ENCODE data around the gene PRLR.
"Not testable (repeated sequence)": the region's sequence is repeated elsewhere in the genome, so short reads cannot be mapped to it uniquely, and the experiment has no call there.

Gene PRLR

DNA sequence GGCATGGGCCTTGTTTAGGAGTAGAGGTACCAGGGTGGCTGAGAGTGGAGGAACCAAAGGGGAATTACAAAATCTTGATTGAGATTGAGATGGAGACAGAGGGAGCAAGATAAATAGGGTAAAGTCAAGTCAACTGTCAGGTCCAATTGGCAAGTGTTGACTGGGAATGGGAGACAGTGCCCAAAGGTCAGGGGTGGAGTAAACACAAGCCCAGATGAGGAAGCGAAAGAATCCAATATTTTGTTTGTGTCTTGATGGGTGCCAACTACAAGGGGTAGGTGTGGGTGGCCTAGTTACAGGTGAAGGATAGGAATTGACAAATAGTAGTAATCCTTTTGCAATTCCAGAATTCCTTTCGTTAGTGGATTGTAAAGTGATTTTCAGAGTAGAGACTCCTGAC is 107.5 kb downstream of the PRLR start:
- DNase-seq, result no peak

DNA sequence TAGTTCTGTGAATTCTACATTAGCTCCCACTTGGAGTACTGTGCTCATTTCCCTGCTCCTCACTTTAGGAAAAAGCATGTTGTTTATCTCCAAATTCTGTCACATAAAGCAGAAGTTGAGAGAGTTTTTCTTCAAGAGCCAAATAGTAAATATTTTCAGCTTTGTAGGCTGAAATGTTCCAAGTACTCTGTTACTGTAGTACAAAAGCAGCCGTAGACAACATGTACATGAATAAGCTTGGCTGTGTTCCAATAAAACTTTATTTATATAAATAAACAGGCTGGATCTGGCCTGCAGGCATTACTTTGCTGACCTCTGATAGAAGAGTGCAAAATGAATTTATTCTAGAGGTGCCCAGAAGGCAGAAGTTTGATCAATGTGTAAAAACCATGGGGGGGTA is 109.6 kb downstream of the PRLR start:
- DNase-seq, result no peak

DNA sequence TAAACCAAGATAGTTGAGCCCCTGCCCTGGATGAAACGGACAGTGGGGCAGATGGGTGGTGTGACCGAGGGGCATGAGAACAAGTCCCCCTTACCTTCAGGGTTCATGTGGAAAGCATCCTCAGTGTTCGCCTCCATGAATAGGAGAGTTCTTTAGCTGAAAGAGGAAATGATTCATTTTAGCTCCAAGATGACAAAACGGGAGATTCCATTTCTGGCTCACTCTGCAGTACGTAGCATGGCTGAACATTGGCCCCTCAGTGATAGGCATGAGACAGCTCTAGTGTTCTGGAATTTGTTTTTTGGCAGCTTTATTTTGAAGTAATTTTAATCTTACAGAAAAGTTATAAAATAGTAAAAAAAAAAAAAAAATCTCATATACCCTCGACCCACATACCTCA is 112.3 kb downstream of the PRLR start:
- DNase-seq, result no peak

- DNase-seq, result no peak
Measured at GRCh38 chr5:35115920-35116319, 114.4 kb downstream of the PRLR start.

DNA sequence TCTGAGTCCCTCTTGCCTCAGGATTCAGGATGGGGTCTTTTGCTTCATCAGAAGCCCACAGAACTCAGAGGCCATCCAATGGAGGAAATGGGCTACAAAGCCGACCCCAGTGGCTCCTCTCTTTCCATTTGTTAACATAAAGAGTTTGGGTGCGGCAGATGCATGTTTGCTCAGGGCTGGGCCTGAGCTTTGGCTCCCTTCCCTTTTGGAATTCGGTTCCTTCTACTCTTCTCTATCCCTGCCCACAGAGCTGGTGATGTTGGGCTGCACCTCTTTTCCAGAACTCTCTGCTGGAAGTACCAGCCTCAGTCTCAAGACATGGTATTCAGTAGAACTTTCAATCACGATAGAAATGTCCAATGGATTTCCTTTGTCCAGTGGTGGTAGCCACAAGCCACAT is 115.6 kb downstream of the PRLR start:
- no peak for DNase-seq

GRCh38 chr5:35112300-35112699 is 118.0 kb downstream of the PRLR start:
- no peak for DNase-seq

DNA sequence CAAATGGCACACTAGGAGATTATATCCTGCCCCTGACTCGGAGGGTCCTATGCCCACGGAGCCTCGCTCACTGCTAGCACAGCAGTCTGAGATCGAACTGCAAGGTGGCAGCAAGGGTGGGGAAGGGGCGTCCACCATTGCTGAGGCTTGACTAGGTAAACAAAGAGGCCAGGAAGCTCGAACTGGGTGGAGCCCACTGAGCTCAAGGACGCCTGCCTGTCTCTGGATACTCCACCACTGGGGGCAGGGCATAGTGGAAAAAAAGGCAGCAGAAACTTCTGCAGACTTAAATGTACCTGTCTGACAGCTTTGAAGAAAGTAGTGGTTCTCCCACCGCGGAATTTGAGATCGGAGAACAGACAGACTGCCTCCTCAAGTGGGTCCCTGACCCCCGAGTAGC is 125.7 kb downstream of the PRLR start:
- not testable (repeated sequence) for DNase-seq

DNA sequence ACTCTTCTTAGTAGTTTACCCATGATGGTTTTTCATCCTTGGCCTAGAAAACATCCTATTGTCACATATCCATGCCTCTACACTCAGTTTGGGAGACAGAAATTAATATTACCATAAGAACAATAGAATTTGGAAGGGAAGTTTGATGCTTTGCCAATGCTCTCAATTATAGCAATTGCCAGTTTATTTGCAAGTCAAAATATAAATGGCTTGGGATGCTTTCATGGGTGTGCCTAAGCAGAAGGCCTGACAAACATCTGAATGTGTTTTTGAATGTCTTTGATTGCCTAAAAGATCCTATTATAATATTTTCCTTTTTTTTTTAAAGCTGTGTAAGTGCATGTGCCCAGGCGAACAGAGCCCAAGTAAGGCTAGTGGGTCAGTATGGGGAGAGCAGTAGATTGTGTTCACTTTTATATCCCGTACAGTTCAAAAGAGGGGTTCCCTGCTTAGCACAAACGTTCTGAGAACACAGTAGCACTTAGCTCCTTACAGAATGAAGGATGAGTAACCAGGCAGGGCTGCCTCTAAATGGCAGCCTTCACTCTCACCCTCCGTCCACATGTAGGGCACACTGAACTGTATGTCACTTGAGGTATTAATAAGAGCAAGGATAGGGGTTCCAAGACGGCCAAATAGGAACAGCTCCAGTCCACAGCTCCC is 126.5 kb downstream of the PRLR start:
- DNase-seq, result no peak

DNA sequence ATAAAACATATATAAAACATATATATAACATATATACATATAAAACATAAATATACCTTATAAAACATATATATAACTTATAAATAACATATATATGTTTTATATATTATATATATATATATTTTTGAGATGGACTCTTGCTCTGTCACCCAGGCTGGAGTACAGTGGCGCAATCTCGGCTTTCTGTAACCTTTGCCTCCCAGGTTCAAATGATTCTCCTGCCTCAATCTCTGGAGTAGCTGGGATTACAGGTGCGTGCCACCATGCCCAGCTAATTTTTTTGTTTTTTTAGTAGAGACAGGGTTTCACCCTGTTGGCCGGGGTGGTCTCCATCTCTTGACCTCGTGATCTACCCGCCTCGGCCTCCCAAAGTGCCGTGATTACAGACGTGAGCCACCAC is 128.6 kb downstream of the PRLR start:
- DNase-seq, result not testable (repeated sequence)

DNA sequence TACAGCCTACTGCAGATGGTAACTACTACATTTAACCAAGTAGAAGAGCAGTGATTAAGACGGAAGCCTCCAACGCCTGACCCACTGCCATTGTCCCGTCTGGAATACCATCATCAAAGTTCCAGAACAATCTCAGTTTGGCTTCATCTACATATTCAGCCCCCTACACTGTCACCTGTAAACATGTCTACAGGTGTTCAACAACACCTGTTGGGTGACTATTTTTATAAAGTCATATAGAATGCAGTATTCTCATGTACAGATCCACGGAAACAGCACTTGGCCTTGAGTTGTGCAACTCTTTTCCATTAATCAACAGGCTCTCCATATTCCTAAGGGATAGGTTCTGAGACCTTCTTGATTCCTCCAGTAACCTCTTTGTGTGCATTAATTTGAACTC is 129.3 kb downstream of the PRLR start:
- no peak for DNase-seq

- DNase-seq, result no peak
Measured at GRCh38 chr5:35098214-35098613, 132.1 kb downstream of the PRLR start.

DNA sequence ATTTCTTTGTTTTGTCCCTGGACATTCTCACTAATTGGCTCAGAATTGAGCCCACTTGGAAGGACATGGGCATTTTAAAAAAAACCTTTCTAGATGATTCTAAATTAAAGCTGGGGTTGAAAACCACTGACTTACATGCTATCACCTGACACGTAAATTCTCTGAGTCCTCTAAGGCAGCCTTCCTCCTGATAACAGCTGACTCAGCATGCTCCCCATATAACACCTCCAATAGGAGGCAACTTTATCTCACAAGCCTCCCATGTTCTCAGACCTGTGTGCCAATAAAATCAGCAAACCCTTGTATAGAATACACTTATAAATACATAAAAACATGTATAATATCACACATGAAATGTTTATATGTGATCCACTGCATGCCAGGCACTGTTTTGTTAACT is 133.4 kb downstream of the PRLR start:
- DNase-seq, result no peak

- no peak for DNase-seq
Measured at GRCh38 chr5:35096216-35096615, 134.1 kb downstream of the PRLR start.

DNA sequence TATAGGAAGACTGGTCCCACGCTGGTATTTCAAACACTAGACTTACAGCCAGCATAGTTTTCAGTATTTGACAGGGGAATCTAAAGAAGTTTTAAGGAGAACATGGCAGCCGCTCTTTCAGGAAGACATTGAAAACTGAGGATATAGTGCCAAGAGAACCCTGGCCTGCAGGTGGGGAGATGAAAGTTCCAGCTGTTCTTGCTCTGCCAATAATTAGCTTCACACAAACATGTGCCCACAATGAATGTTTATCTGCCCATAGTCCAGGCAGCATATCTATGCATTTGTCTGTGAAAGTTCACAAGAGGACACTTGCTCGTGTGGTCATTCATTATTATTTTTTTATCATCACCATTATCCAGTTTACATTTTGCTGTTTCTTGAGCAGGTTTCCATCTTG is 134.9 kb downstream of the PRLR start:
- DNase-seq, result no peak

DNA sequence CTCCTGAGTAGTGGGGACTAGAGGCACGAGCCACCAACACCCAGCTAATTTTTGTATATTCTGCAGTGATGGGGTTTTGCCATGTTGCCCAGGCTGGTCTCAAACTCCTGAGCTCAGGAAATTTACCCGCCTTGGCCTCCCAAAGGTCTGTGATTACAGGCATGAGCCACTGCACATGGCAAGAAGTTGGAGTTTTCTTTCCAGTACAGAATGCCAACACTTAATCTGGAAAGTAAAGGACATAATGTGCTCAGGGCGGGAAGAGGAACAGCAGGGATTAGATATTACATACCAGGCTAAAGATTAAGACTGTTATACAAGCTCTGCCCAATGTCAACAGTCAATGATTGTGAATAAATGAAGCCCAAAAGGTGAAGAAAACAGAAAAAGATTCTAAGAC is 135.3 kb downstream of the PRLR start:
- no peak for DNase-seq

DNA sequence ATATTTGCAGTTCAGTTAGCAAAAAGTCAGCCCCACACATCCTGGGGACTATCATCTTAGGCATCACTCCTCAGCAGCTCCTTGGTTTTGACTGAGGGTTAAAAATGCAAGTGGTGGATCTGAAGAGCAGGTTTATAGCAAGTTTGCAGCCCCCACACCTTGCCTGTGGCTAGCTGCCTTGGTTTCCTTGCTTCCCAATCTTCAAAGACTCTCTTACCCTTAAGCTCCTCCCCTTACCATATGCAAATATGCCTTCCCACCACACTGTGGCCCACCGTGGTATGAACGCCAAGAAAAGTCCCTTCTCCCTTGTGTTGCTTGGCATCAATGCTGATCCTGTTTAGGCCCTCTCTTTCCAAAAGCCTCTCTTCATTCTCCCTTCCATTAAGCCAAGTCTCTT is 137.6 kb downstream of the PRLR start:
- DNase-seq, result no peak

DNA sequence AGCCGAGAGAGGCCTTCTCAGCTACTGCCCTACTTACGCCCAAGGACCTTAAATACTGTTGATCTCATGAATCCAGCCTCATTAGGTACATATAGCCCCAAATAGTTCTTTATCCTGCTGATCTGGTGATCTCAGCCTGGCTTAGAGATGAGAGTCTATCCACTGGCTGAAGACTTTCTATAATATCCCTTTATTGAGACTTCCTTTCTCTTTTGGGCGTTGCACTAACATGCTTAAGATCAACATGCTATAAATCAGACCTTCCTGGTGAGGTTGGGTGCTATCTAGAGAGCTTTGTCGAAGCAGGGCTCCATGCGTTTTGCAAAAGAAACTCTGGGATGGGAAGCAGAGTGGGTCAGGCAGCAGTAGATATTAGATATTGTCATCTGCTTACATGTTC is 138.6 kb downstream of the PRLR start:
- no peak for DNase-seq

DNA sequence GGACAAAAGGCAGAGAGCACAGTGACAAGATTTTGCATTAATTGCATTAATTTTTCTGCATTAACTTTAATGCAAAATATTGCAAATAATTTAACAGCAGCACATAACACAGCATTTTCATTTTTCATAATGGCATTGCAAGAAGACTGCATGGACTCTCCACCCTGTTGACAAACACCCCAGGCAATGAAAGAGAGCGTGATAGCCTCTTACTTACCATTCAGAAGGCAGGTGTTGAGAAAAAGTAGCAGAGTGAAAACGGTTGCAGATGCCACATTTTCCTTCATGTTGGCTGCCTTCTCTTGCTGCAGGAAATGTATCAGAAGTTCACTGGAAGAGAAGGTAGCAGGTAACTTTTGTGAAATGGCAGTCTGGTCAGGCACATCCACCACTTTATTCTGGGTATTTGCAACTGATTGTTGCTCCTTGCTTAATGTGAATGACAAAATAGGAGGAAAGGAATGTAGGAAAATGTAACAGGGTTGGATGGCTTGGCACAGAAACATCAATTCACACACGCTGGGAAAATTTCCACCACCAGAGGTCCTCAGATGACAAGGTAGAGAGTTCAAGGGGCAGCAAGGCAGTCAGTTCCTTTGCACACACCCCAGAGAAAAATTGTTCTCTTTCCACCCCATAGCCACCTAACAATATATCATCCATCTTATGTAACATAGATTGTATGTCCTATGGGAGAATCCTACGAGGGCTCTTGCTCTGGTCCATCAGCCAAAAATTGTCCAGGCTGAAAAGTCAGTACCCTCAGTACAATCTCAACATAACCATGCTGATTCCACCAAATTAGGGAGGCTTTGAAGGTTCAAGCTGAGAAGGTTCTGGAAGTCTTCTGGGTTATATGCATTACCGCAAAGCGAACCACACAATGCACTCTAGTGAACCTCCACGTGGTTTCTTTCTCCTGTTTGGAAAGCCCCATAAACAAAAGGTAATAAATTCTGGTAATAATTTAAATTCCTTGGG is 140.7 kb downstream of the PRLR start:
- peak in 4 of 5 donors; percentile 14 to 40 (median 28) for DNase-seq

- DNase-seq, result no peak
Measured at GRCh38 chr5:35087991-35088390, 142.3 kb downstream of the PRLR start.

- no peak for DNase-seq
Measured at GRCh38 chr5:35083150-35083549, 147.1 kb downstream of the PRLR start.

GRCh38 chr5:35082530-35082929 is 147.8 kb downstream of the PRLR start:
- no peak for DNase-seq

DNA sequence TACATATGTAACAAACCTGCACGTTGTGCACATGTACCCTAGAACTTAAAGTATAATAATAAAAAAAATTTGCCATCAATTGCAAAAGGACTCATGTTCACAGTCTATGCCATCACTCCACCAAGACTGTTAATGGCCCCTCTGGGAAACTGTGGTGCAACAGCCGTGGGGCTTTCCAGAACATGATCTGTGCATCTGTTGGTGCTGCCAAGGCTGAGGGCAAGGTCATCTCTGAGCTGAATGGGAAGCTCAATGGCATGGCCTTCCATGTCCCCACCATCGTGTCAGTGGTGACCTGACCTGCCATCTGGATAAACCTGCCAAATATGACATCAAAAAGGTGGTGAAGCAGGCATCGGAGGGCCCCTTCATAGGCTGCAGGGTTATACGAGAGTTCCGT is 149.2 kb downstream of the PRLR start:
- DNase-seq, result no peak

- no peak for DNase-seq
Measured at GRCh38 chr5:35073160-35073559, 157.1 kb downstream of the PRLR start.

- DNase-seq, result no peak
Measured at GRCh38 chr5:35069188-35069587, 161.1 kb downstream of the PRLR start.

Measured in T-helper 1 cell (primary cell).